GM18499 (cell line): ENCODE data around the gene DHCR24.
"Not testable (repeated sequence)": the region's sequence is repeated elsewhere in the genome, so short reads cannot be mapped to it uniquely, and the experiment has no call there.

Experiments
- ATAC-seq: cut with Tn5 transposase; IDR thresholded peaks from one replicate; pipeline ENCODE4 v1.9.1; 2021; ENCODE audit warnings: moderate number of reproducible peaks; ENCODE audit not compliant: insufficient read depth, unreplicated experiment

DHCR24 gene, protein sequence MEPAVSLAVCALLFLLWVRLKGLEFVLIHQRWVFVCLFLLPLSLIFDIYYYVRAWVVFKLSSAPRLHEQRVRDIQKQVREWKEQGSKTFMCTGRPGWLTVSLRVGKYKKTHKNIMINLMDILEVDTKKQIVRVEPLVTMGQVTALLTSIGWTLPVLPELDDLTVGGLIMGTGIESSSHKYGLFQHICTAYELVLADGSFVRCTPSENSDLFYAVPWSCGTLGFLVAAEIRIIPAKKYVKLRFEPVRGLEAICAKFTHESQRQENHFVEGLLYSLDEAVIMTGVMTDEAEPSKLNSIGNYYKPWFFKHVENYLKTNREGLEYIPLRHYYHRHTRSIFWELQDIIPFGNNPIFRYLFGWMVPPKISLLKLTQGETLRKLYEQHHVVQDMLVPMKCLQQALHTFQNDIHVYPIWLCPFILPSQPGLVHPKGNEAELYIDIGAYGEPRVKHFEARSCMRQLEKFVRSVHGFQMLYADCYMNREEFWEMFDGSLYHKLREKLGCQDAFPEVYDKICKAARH

GRCh38 chr1:54886724-54887664 is at the start of gene DHCR24:
Gene DHCR24, minus strand, starts transcription at chr1:54887195. Its CDS starts 76 bp downstream, at chr1:54887119.
- ATAC-seq: peak; percentile 50

- ATAC-seq: no peak
Measured at GRCh38 chr1:54936791-54937190, 49.8 kb upstream of the DHCR24 start.

DNA sequence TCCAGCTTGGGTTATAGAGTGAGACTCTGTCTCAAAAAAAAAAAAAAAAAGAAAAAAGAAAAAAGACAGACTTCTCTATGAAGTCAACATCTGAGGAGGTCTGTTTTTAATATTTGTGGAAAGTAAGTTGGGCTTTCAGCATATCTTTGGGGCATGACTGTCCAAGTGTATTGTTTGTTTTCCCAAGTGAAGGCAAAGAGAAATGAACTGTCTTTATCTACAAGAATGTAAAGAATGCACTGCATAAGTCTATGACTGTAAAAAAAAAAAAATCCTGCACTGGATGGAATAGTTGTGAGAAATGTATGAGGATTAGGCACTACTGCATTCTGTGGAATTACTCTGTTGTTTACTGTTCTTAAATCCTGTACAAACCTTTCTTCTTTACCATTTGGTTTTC is 47.9 kb upstream of the DHCR24 start:
- ATAC-seq: no peak

- ATAC-seq: not testable (repeated sequence)
Measured at GRCh38 chr1:54934081-54934480, 47.1 kb upstream of the DHCR24 start.

- ATAC-seq: no peak
Measured at GRCh38 chr1:54931275-54931840, 44.4 kb upstream of the DHCR24 start.

GRCh38 chr1:54929700-54930099 is 42.7 kb upstream of the DHCR24 start:
- ATAC-seq: no peak

DNA sequence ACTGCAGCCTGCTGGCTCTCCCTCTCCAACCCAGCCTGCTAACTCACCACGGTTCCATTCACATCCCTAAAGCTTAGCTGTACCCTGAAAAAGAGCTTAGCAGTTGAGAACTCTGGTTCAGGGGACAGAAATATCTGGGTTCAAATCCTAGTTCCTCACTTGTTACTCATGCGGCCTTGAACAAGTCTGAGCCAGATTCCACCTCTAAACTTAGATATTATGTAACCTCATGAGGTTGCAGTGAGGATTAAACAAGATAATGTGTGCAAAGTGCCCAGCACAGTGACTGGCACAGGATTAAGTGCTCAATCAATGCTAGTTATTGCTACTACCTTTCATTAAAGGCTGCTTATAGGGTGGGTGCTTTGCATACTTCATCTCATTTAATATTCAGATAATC is 41.3 kb upstream of the DHCR24 start:
- ATAC-seq: no peak

DNA sequence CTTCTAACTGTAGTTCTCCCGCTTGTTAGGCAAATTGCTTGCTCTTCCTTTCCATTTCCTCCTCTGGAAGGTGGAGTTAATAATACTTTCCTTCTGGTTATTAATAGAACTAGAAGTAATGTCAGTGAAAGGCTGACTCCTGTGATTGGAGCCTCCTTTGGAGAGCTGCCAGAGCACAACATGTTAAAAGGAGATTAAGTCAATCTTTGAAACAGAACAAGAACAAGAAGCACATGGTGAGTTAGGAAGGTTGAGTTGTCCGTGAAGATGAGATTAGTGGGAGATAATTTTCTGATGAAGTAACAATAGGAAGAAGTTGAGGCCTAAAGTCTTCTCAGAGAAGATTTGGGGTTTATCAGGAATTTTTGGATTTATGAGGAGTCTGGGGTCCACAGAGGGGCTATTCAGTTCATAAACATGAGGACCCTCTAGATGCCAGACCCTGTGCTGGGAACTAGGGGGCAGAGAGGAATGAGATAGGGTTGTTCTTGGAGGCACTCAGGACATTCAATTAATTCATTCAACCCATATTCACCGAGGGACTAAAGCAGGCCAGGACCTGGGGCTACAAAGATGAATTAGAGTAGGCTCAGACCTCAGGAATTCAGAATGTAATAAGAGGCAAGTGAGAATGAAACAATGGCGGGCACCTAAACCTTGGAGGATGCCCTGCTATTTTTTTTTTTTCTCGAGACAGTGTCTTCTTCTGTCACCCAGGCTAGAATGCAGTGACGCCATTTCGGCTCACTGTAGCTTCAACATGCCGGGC is 40.7 kb upstream of the DHCR24 start:
- ATAC-seq: no peak

DNA sequence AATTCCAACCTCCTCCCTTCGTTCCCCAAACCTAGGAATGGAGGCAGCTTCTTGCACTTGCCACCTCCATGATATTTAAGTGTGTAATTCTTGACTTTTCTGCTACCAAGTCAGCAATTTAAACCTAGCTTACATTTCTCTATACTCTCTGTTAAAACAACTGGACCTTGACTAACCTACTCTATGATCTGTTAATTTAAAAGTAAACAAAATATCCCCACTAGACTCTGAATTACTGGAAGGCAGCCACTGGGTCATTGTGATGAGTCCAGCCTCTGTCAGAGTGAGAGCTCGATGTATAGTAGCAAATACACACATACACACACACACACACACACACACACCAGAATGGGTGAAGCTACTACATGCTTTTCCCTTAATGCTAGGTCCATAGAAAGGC is 40.0 kb upstream of the DHCR24 start:
- no peak for ATAC-seq

DNA sequence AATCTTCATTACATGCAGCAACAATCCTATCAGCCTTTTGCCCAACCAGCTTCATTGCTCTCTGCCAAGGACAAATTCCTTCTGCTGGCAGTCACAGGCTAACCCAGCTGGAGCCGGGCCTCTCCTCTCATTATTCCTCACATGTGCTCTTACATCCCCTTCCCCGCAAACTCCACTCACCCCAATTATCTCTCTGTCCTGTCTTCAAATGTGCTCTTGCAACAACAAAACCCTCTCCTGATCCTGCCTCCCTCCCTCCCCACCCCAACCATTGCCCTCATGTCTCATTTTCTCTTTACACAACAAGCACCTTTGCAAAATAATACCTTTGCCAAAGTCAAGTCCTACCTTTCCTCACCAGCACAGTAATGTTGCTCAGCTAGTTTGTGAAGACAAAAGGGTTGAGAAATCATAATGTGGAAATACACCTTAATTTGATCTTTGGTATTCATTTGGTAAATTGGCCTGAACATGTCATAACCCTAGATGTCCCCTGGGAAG is 36.0 kb upstream of the DHCR24 start:
- ATAC-seq: no peak

GRCh38 chr1:54922040-54922761 is 35.2 kb upstream of the DHCR24 start:
- no peak for ATAC-seq

DNA sequence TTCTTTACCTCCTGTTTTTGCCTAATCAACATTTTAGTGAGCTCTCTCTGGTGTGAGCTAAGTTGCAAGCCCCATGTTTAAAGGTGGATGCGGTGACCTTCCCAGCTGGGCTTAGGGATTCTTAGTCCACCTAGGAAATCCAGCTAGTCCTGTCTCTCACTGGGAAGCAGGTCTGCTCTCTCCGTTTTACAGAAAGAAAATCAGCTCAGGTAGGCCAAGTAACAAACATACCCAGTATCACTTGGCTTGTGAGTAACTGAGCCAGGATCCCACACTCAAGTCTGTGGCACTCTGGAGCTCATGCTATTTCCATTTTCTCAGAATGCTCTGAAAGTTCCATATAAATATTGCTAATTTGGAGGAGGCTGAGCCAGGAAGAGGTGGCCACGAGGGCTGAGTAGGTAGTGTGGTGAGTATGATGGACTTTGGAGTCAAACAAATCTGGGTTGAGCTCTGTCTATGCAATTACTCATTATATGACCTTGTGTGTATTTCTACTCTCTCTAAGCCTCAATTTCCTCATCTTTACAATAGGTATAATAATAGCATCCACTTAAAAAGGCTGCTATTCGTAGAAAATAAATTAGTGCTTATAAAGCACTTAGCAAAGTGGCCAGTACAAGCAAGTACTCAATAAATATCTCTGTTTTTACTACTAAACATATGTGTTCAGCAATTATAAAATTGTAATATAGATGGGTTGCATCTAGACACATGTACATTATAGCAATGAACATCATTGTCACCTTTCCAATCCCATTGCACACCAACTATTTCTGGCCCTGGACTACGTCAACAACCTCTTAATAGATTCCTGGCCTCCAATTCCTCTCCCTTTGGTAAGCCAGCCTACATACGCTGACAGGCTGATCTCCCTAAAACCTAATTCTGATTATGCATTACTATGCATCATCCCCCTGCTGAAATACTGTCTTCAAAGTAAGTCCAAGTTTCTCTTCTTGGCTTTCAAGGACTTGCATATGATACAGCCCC is 32.7 kb upstream of the DHCR24 start:
- no peak for ATAC-seq

DNA sequence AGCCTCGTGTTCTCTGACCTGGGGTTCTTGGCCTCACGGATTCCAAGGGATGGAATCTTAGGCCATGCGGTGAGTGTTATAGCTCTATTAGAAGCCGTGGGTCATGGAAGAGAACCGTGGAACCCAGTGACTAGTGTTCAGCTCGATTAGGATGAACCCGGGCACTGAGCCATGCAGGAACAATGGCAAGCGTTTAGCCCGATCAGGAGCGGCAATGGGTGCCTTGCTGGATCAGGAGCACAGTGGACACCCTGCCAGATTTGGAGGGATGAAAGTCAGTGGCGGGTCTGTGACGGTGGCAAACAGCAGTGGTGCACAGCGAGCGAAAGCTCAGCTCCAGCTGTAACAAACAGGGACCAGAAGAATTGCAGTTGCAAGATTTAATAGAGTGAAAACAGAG is 24.1 kb upstream of the DHCR24 start:
- ATAC-seq: not testable (repeated sequence)

GRCh38 chr1:54906586-54906985 is 19.6 kb upstream of the DHCR24 start:
- ATAC-seq: no peak

DNA sequence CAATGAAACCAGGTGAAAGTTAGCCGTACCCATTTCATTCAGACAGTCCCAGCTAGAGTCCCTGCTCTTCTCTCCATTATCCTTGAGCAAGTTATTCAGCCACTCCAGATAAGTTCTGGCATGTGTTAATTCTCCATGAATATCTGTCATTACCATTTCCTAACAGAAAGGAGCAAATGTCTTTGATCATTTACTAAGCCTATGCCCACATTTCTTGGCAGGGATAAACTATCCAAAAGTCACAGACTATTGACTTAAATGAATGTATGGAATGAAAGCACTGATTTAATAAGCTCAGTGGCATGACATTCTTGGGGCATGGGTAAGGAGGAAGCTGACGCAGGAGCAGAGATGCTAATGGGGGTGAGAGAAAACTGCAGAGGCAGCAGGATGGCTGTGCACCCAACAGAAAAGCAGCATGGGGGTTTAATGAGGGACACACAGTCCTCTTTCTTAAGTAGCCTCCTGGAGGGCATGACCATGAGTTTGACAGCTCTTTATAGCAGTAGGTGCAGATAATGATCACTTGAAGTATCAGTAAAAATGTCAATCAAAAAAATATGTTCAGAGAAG is 17.6 kb upstream of the DHCR24 start:
- ATAC-seq: no peak

DNA sequence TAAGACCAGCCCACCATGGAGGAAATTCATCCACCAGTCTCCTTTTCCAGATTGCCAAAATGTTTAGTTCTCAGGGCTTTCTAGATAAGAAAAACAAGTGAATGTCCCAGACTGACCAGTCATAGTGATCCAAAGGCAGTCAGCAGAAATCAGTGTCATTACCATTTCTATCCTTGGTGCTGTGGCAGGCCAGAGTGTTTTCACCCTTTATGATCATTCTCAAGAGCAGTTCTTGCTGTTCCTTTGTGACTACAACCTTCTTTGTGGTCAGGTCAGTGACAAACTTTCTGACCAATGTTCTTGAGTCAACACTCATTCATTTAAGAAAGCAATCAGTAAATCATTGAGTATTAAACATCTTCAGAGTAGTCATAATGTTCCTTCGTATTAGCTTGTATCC is 7.3 kb upstream of the DHCR24 start:
- no peak for ATAC-seq

DNA sequence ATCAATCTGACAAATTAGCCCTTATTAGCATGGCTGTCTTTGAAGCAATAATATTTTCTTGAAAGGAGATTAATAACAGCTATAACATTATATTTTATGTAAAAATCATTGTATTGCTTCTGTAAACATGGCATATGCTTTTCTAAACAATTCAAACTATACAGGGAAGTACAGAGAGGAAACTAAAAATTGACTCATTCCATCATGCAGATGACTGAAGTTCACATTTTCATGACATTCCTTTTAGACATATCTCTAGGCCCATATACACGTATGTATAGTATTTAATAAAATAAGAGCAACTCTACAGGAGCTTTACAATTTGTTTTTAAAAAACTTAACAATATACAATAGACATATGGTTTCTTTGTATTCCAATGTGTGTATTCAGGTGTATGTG is 5.6 kb upstream of the DHCR24 start:
- ATAC-seq: no peak
